BJ (cell line): ENCODE measurements around the gene RAD21L1. TPM values are rescaled to one million over a fixed set of nuclear protein-coding genes. Genes with fewer than 3 reads are reported as not detected.

ENCODE experiments used
- CTCF ChIA-PET: fragments of 350-600 bp; formaldehyde crosslinking; extraction: SDS; loops from one replicate; lab custom pipeline; 2021; ENCODE audit warnings: antibody characterized with exemption, inconsistent platforms; lab: Yijun Ruan, JAX
- POLR2A ChIA-PET: fragments of 300-600 bp; sonication (Branson Sonifier 250); formaldehyde crosslinking; extraction: SDS; loops from one replicate; lab custom pipeline; 2021; ENCODE audit warnings: antibody characterized with exemption; lab: Charles Lee
- DNase-seq: peaks from one replicate; pipeline ENCODE4 v3.0.0-alpha.2; 2011; ENCODE audit warnings: low read depth
- H3K27me3 ChIP-seq: 2 replicates; pipeline ENCODE4 v1.6.0; 2011; ENCODE audit warnings: low read length; ENCODE audit not compliant: control insufficient read depth, insufficient read depth
- H3K36me3 ChIP-seq: 2 replicates; pipeline ENCODE4 v1.5.1; 2011; ENCODE audit warnings: low read length; ENCODE audit not compliant: control insufficient read depth, insufficient read depth
- H3K4me3 ChIP-seq: 2 replicates; pipeline ENCODE4 v1.5.1; 2011; ENCODE audit warnings: low read depth, mild to moderate bottlenecking, control low read depth, low read length
- polyA plus RNA-seq: library from polyadenylated mRNA; depleted of rRNA; stranded (reverse); fragments of >200 nt; gene quantifications from 2 replicates; pipeline ENCODE4 v1.2.3, GENCODE V29; 2011
- TF ChIP-seq, protein P1 (sequence below): IDR thresholded peaks from 2 replicates; pipeline ENCODE4 v1.5.1; 2011; ENCODE audit warnings: low read depth, mild to moderate bottlenecking, control low read depth, inconsistent platforms, low read length, moderate library complexity; ENCODE audit not compliant: insufficient read depth

RAD21L1 gene
- polyA plus RNA-seq, 1 experiment: 0.06 TPM

DNA sequence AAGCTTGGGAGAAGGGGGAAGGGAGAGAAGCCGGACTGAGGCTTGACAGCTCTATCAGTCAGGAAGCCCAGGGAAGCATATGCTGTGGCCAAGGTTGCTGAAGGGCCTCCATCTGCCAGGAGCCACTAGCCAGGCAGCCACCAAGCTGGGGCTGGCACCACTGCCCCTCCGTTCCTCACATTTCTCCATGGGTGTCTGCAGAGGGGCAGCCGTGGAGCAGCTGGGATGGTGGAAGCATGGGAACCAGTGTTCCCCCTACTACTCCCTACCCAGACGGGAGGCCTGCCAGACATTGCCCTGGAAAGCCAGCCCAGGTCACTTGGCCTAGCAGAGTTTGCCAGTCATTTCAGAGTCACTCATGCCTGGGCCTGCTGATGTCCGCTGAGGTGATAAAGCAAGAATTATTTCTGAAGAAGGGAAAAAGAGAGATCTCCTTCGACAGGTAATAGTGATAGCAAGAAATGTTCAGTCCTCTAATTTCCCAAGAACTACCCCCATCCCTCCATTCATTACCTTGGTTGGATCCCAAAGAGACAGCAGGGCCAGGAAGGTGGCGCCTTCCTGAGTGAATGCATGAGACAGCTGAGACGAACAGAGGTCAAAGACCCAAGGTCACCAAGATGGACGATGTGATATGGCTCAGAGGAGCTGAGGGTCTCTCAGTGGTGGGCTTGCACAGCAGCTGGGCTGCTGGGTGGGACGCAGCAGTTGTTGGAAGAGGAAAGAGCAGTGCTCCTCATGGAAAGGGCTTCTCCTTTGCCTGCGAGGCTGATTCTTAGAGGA lies 62.1 kb downstream of the RAD21L1 start:
- TF ChIP-seq, protein P1, sequence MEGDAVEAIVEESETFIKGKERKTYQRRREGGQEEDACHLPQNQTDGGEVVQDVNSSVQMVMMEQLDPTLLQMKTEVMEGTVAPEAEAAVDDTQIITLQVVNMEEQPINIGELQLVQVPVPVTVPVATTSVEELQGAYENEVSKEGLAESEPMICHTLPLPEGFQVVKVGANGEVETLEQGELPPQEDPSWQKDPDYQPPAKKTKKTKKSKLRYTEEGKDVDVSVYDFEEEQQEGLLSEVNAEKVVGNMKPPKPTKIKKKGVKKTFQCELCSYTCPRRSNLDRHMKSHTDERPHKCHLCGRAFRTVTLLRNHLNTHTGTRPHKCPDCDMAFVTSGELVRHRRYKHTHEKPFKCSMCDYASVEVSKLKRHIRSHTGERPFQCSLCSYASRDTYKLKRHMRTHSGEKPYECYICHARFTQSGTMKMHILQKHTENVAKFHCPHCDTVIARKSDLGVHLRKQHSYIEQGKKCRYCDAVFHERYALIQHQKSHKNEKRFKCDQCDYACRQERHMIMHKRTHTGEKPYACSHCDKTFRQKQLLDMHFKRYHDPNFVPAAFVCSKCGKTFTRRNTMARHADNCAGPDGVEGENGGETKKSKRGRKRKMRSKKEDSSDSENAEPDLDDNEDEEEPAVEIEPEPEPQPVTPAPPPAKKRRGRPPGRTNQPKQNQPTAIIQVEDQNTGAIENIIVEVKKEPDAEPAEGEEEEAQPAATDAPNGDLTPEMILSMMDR: no peak
- no peaks in the 10 kb centered on the region; the same call in 1 of the 2 replicates for H3K36me3 ChIP-seq
- POLR2A ChIA-PET: no interaction called here
- no peaks in the 10 kb centered on the region; the same call in 1 of the 2 replicates for H3K27me3 ChIP-seq
- no peak overlapping the region for H3K4me3 ChIP-seq
- CTCF ChIA-PET: interaction anchor here (1.0 to 1.6 kb wide), 2 partner anchors 9 to 25 kb away, joined by 3 read pairs; no protein-coding TSS in a partner anchor
- no peak for DNase-seq

DNA sequence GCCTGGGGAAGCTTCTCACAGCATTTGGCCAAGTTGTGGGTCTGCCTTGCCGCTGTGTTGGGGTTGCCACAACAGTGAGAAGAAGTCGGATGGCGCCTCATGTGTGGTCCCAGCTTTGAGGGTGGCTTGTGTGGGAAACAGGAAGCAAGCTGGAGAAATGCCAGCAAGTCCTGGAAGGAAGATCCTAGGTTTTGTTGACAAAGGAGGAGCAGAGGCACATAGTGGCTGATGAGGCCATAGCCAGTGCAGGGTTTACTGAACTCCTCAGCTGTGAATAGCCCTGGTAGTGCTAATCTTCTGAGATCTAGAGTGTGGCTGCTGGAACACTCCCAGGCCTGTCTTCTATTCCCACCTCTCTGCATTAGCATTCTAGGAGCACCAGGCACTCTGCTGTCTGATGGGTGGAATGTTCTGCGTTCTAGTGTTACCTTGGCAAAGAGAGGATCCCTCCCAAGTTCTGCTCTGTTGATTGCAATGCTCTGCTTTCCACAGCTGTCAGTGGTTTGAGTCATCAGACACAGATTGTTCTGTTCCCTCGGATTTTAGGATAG lies 65.4 kb downstream of the RAD21L1 start:
- ChIA-PET CTCF (interaction anchor here (0.8 to 1.2 kb wide), 4 partner anchors 12 to 145 kb away, joined by 3 read pairs; no protein-coding TSS in a partner anchor), POLR2A (no interaction called here)
- TF ChIP-seq, protein P1: no peak
- Histone ChIP-seq H3K4me3 (no peak overlapping the region), H3K36me3 (no peaks in the 10 kb centered on the region; the same call in 1 of the 2 replicates), H3K27me3 (no peaks in the 10 kb centered on the region)
- DNase-seq: no peak

DNA sequence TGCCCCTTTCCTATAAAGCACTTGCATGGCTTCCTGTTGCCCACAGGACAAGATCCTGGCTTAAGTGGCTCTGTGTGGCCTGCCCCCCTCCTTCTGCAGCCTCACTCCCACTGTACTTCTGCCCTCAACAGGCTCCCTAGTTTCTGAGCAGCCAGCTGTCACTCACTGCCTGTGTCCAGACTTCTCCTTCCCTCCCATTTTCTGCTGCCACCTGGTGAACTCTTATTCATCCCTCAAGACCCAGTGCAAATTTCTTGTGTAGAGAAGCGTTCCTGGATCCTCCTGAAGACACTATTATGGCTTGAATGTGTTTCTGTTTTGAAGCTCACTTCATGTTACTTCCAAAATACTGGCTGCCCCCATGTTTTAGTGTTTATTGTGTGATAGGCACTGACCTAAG lies 66.8 kb downstream of the RAD21L1 start:
- ChIA-PET POLR2A (no interaction called here), CTCF (no interaction called here)
- TF ChIP-seq, protein P1: no peak
- no peaks in the 10 kb centered on the region; the same call in 1 of the 2 replicates for H3K36me3 ChIP-seq
- no peaks in the 10 kb centered on the region for H3K27me3 ChIP-seq
- DNase-seq: no peak
- no peak overlapping the region for H3K4me3 ChIP-seq

DNA sequence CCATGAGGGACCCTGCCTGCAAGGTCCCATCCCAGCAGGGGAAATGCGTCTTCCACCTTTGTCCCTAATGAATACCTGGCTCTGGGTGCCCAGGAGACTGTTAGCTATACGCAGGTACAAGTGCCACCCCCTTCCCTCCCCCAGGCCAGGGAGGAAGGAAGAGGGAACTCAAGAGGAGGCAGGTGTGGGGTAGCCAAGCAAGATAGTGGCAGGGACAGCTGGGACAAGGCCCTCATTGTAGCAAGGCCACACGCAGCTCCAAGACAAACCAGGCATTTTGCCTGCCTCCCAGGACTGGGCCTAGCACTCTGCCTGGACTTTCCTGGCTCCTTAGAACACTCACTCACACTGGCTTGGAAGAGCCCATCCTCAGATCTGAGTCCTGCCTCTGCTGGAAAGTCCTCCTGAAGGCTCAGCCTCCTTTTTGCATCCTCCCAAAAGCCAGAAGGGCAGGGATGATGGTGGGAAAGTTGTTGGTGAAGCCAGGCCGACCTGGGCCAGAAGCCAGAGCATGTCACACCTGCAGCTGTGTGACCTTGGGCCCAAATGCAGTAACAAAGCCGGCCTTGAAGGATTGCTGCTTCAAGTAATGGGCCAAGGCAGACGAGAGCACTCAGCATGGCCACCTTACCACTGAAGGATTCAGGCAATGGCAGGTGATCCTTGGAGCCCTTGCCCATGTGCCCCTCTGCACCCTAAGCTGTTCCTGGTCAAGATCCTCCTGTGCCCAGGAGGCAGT lies 68.0 kb downstream of the RAD21L1 start:
- DNase-seq: no peak
- TF ChIP-seq, protein P1: no peak
- H3K36me3 ChIP-seq: no peaks in the 10 kb centered on the region; the same call in 1 of the 2 replicates
- H3K27me3 ChIP-seq: no peaks in the 10 kb centered on the region
- no peak overlapping the region for H3K4me3 ChIP-seq
- ChIA-PET POLR2A (no interaction called here), CTCF (interaction anchor here (0.7 kb wide), 1 partner anchor 209 kb away, joined by 3 read pairs; no protein-coding TSS in a partner anchor)
